GM12878 (cell line): ENCODE measurements around the gene ADAMTS3. TPM values are rescaled to one million over a fixed set of nuclear protein-coding genes. Genes with fewer than 3 reads are reported as not detected.

Experiments
- ATAC-seq: fragments of 200-7000 bp; cut with Tn5 transposase; 3 replicates; pipeline ENCODE4 v1.9.1; 2020; ENCODE audit warnings: mild to moderate bottlenecking, moderate library complexity
- BruUV-seq: library from RNA; stranded (reverse); fragments of 400-500 nt; replicated peaks from 2 replicates; lab custom pipeline; 2021; lab: Mats Ljungman, UMichigan
- CTCF ChIA-PET: fragments of 300-600 bp; sonication (Branson Sonifier 250); formaldehyde crosslinking; extraction: SDS; loops from one replicate; lab custom pipeline; 2021; ENCODE audit warnings: inconsistent platforms; lab: Yijun Ruan, JAX
- POLR2A ChIA-PET: fragments of 350-600 bp; formaldehyde crosslinking; extraction: SDS; loops from one replicate; lab custom pipeline; 2021; ENCODE audit warnings: inconsistent platforms; lab: Charles Lee
- RAD21 ChIA-PET: fragments of 300-600 bp; sonication (Branson Sonifier 250); formaldehyde crosslinking; loops from one replicate; lab custom pipeline; 2023; ENCODE audit warnings: antibody characterized with exemption; ENCODE audit not compliant: unreplicated experiment; lab: Charles Lee
- SMC1A ChIA-PET: fragments of 300-600 bp; sonication (Branson Sonifier 250); formaldehyde crosslinking; loops from one replicate; lab custom pipeline; 2023; ENCODE audit not compliant: unreplicated experiment, uncharacterized antibody; lab: Charles Lee
- DNase-seq: peaks from one replicate; pipeline ENCODE4 v3.0.0-alpha.2; 2011; ENCODE audit warnings: low read depth, low spot score
- FAIRE-seq: peaks from 3 replicates; lab custom pipeline; 2011; peaks lifted over from hg19 to GRCh38; lab: Jason Lieb, UNC
- H2AFZ ChIP-seq: 2 replicates; pipeline ENCODE4 v1.6.0; 2011; ENCODE audit warnings: low read depth, low read length, control low read depth; ENCODE audit not compliant: control insufficient read depth
- H3K27ac ChIP-seq: 2 replicates; pipeline ENCODE4 v1.5.1; 2011; ENCODE audit warnings: control low read depth; ENCODE audit not compliant: control insufficient read depth, insufficient read depth
- H3K27me3 ChIP-seq, 2 experiments: replicated peaks in 1 of 2; 2 replicates each; pipeline versions ENCODE4 v1.6.0 to v1.6.1; 2011; ENCODE audit warnings: low read length in 1 of 2; ENCODE audit not compliant: control insufficient read depth in 2 of 2, insufficient read depth in 2 of 2
- H3K36me3 ChIP-seq, 2 experiments: 2 replicates each; pipeline ENCODE4 v1.5.1; 2011; ENCODE audit warnings: low read length in 1 of 2; ENCODE audit not compliant: control insufficient read depth in 2 of 2, insufficient read depth in 2 of 2
- H3K4me1 ChIP-seq: 2 replicates; pipeline ENCODE4 v1.6.1; 2011; ENCODE audit warnings: mild to moderate bottlenecking, low read length, moderate library complexity, mixed read lengths; ENCODE audit not compliant: control insufficient read depth, insufficient read depth
- H3K4me2 ChIP-seq: 2 replicates; pipeline ENCODE4 v1.6.0; 2011; ENCODE audit warnings: control low read depth; ENCODE audit not compliant: control insufficient read depth, insufficient read depth
- H3K4me3 ChIP-seq: fragments of 200-600 bp; sonication (generic); 2 replicates; pipeline ENCODE4 v1.5.1; 2016
- H3K79me2 ChIP-seq: 2 replicates; pipeline ENCODE4 v1.6.0; 2011; ENCODE audit warnings: low read length; ENCODE audit not compliant: control insufficient read depth, insufficient read depth
- H3K9ac ChIP-seq: 2 replicates; pipeline ENCODE4 v1.8.0; 2011; ENCODE audit warnings: low read length, control low read depth, mixed read lengths; ENCODE audit not compliant: control insufficient read depth, insufficient read depth
- H3K9me3 ChIP-seq: replicated peaks from 3 replicates; pipeline ENCODE4 v1.5.1; 2011; ENCODE audit warnings: mild to moderate bottlenecking, low read length; ENCODE audit not compliant: control insufficient read depth, insufficient read depth
- H4K20me1 ChIP-seq: 2 replicates; pipeline ENCODE4 v1.6.0; 2011; ENCODE audit not compliant: control insufficient read depth, insufficient read depth
- CREB1 ChIP-seq: IDR thresholded peaks from 2 replicates; pipeline ENCODE4 v1.6.1; 2012; ENCODE audit warnings: low read depth, mild to moderate bottlenecking, inconsistent platforms
- HDAC6 ChIP-seq: fragments of 200-600 bp; sonication (generic); IDR thresholded peaks from one replicate; pipeline ENCODE4 v1.8.0; 2017; ENCODE audit warnings: antibody characterized with exemption; ENCODE audit not compliant: unreplicated experiment
- IKZF1 ChIP-seq: fragments of 450-650 bp; conservative IDR thresholded peaks from 2 replicates; pipeline ENCODE4 v1.6.1; 2017; ENCODE audit warnings: antibody characterized with exemption, mild to moderate bottlenecking
- PAX8 ChIP-seq: fragments of 450-650 bp; IDR thresholded peaks from 2 replicates; pipeline ENCODE4 v1.6.1; 2017; ENCODE audit warnings: mild to moderate bottlenecking, moderate library complexity
- RBBP5 ChIP-seq: fragments of 200-600 bp; sonication (generic); conservative IDR thresholded peaks from 2 replicates; pipeline ENCODE4 v1.6.1; 2016
- WRNIP1 ChIP-seq: IDR thresholded peaks from 2 replicates; pipeline ENCODE4 v1.6.1; 2011; ENCODE audit warnings: low read depth, low read length, improper control_type of control experiment, borderline replicate concordance
- ZNF384 ChIP-seq: IDR thresholded peaks from 2 replicates; pipeline ENCODE4 v1.6.1; 2012; ENCODE audit warnings: low read depth, mild to moderate bottlenecking, low read length, improper control_type of control experiment, borderline replicate concordance
- WGBS: methylation state at CpG from one replicate; pipeline ENCODE4 v1.1.6; 2016; ENCODE audit warnings: low lambda C conversion rate; ENCODE audit not compliant: insufficient replicate concordance, insufficient coverage; ENCODE audit errors: missing lambda C conversion rate; 5-methylcytosine and 5-hydroxymethylcytosine counted together
- in situ Hi-C: fragments of 300-500 bp; cut with MboI; formaldehyde crosslinking; loops from 9 replicates; pipeline ENCODE4 v1.14.3; 2018; ENCODE audit warnings: mixed read lengths
- intact Hi-C: fragments of 100-400 bp; cut with micrococcal nuclease; formaldehyde crosslinking; loops from one replicate; pipeline ENCODE4 v1.14.2; 2022; ENCODE audit not compliant: unreplicated experiment
- polyA plus RNA-seq, 11 experiments: library from polyadenylated mRNA; depleted of rRNA in 4 of 11; unstranded in 6 of 11; stranded (reverse) in 5 of 11; fragments of >200 nt; fragmentation: Nextera tagmentation in 4 of 11; fragmentation: Illumina TruSeq in 1 of 11; extraction: Ambion mirVana in 4 of 11; extraction: Trizol in 1 of 11; gene quantifications; 1 replicate in 1 of 11; 2 replicates in 10 of 11; pipeline versions ENCODE4 v1.2.1 to v1.2.3, GENCODE V29; 2011 to 2016; ENCODE audit warnings: inconsistent platforms in 2 of 11, missing spikeins in 2 of 11, low read depth in 1 of 11
- total RNA-seq, 4 experiments: library from RNA; depleted of rRNA in 3 of 4; stranded (reverse); fragments of >200 nt in 3 of 4; fragmentation: Illumina TruSeq in 1 of 4; extraction: Trizol in 1 of 4; gene quantifications; 2 replicates each; pipeline versions ENCODE4 v1.2.1 to v1.2.3, GENCODE V29; 2013 to 2021
- TF ChIP-seq, protein P1 (sequence below): fragments of 450-650 bp; formaldehyde crosslinking; IDR thresholded peaks from 2 replicates; pipeline ENCODE4 v1.4.0; 2020; ENCODE audit warnings: mild to moderate bottlenecking, moderate library complexity
- TF ChIP-seq, protein P2 (sequence below): fragments of 450-650 bp; formaldehyde crosslinking; IDR thresholded peaks from 2 replicates; pipeline ENCODE4 v1.5.0; 2022; ENCODE audit warnings: mild to moderate bottlenecking, missing genetic modification characterization

The ADAMTS3 gene
- total and polyA plus RNA-seq, 10 of the 15 experiments (the other 5 are each of a cell fraction or from before 2014, with no cell fraction given), result under 0.01 to 0.07 (median 0.02) TPM; not detected in 6

DNA sequence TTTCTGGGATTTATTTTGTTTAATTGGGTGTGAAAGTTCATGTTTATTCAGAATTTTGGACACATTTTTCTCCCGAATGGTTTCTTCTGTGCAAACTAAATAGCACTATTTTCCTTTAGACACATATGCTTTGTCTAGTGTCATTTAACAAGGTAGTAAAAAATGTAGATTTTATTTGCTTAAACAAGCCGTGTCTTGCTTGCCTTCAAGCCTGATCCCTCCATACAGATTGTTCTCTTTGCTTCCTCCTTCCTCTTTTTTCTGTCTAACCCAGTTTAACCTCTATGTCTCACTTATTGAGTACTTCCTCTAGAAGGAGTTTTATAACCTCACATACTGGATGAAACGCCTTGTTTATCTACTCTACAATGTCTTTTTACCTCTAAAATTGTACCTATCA lies 325.4 kb downstream of the ADAMTS3 start:
- in situ Hi-C loops (no loop called here), intact Hi-C loops (no loop called here)
- CTCF ChIA-PET, result interaction anchor here (0.6 to 1.2 kb wide), 3 partner anchors 9 to 349 kb away, joined by 3 to 4 read pairs (median 3); no protein-coding TSS in a partner anchor
- no peaks in the 10 kb centered on the region for H3K79me2 ChIP-seq
- H3K4me3 ChIP-seq, result no peak overlapping the region
- no peaks in the 10 kb centered on the region for H3K36me3 ChIP-seq
- H3K9me3 ChIP-seq, result no peaks in the 10 kb centered on the region
- no peak overlapping the region for H2AFZ ChIP-seq
- no peak for FAIRE-seq
- WGBS, result 22% methylated on average over 3 of the region's 3 CpGs
- no TSS peak for BruUV-seq
- no peak for ATAC-seq
- SMC1A ChIA-PET, result interaction anchor here (0.9 to 1.0 kb wide), 3 partner anchors 18 to 246 kb away, joined by 3 read pairs; no protein-coding TSS in a partner anchor
- H3K9ac ChIP-seq, result no peak overlapping the region
- POLR2A ChIA-PET, result no interaction called here
- RAD21 ChIA-PET, result interaction anchor here (1.1 to 1.2 kb wide), 2 partner anchors 51 to 94 kb away, joined by 4 read pairs; no protein-coding TSS in a partner anchor
- no peaks in the 10 kb centered on the region for H3K4me1 ChIP-seq
- no peak overlapping the region for H3K27ac ChIP-seq
- H4K20me1 ChIP-seq, result no peaks in the 10 kb centered on the region
- DNase-seq, result no peak
- no peak for TF ChIP-seq IKZF1
- TF ChIP-seq RBBP5, result no peak
- TF ChIP-seq PAX8, result no peak
- TF ChIP-seq, protein P1, sequence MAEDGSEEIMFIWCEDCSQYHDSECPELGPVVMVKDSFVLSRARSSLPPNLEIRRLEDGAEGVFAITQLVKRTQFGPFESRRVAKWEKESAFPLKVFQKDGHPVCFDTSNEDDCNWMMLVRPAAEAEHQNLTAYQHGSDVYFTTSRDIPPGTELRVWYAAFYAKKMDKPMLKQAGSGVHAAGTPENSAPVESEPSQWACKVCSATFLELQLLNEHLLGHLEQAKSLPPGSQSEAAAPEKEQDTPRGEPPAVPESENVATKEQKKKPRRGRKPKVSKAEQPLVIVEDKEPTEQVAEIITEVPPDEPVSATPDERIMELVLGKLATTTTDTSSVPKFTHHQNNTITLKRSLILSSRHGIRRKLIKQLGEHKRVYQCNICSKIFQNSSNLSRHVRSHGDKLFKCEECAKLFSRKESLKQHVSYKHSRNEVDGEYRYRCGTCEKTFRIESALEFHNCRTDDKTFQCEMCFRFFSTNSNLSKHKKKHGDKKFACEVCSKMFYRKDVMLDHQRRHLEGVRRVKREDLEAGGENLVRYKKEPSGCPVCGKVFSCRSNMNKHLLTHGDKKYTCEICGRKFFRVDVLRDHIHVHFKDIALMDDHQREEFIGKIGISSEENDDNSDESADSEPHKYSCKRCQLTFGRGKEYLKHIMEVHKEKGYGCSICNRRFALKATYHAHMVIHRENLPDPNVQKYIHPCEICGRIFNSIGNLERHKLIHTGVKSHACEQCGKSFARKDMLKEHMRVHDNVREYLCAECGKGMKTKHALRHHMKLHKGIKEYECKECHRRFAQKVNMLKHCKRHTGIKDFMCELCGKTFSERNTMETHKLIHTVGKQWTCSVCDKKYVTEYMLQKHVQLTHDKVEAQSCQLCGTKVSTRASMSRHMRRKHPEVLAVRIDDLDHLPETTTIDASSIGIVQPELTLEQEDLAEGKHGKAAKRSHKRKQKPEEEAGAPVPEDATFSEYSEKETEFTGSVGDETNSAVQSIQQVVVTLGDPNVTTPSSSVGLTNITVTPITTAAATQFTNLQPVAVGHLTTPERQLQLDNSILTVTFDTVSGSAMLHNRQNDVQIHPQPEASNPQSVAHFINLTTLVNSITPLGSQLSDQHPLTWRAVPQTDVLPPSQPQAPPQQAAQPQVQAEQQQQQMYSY (CRISPR knock-in tag), result no peak
- no peak for TF ChIP-seq WRNIP1
- no peak for TF ChIP-seq ZNF384
- TF ChIP-seq HDAC6, result no peak
- TF ChIP-seq CREB1, result no peak
- TF ChIP-seq, protein P2, sequence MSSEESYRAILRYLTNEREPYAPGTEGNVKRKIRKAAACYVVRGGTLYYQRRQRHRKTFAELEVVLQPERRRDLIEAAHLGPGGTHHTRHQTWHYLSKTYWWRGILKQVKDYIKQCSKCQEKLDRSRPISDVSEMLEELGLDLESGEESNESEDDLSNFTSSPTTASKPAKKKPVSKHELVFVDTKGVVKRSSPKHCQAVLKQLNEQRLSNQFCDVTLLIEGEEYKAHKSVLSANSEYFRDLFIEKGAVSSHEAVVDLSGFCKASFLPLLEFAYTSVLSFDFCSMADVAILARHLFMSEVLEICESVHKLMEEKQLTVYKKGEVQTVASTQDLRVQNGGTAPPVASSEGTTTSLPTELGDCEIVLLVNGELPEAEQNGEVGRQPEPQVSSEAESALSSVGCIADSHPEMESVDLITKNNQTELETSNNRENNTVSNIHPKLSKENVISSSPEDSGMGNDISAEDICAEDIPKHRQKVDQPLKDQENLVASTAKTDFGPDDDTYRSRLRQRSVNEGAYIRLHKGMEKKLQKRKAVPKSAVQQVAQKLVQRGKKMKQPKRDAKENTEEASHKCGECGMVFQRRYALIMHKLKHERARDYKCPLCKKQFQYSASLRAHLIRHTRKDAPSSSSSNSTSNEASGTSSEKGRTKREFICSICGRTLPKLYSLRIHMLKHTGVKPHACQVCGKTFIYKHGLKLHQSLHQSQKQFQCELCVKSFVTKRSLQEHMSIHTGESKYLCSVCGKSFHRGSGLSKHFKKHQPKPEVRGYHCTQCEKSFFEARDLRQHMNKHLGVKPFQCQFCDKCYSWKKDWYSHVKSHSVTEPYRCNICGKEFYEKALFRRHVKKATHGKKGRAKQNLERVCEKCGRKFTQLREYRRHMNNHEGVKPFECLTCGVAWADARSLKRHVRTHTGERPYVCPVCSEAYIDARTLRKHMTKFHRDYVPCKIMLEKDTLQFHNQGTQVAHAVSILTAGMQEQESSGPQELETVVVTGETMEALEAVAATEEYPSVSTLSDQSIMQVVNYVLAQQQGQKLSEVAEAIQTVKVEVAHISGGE (CRISPR knock-in tag), result no peak
- H3K4me2 ChIP-seq, result no peak overlapping the region
- no peaks in the 10 kb centered on the region for H3K27me3 ChIP-seq
